HCT116 (cell line): ENCODE data around the gene GDPD5. TPM values are rescaled to one million over a fixed set of nuclear protein-coding genes. Genes with fewer than 3 reads are reported as not detected.

Source experiments
- ATAC-seq: fragments of 200-7000 bp; cut with Tn5 transposase; 2 replicates; pipeline ENCODE4 v1.9.1; 2020; ENCODE audit warnings: mild to moderate bottlenecking, moderate library complexity
- BruUV-seq: library from RNA; stranded (reverse); fragments of 400-500 nt; replicated peaks from 2 replicates; lab custom pipeline; 2021; lab: Mats Ljungman, UMichigan
- CTCF ChIA-PET: fragments of 300-600 bp; sonication (Branson Sonifier 250); formaldehyde crosslinking; loops from one replicate; lab custom pipeline; 2021; ENCODE audit warnings: antibody characterized with exemption; lab: Charles Lee
- POLR2A ChIA-PET: fragments of 300-600, 350-600 bp; sonication (Branson Sonifier 250); formaldehyde crosslinking; loops from one replicate; lab custom pipeline; 2021; ENCODE audit warnings: antibody characterized with exemption; lab: Charles Lee
- RAD21 ChIA-PET, 2 experiments: fragments of 300-600 bp; sonication (Branson Sonifier 250); formaldehyde crosslinking; loops; one replicate each; lab custom pipeline; 2023; ENCODE audit warnings: low total read pairs in 2 of 2; ENCODE audit not compliant: uncharacterized antibody in 2 of 2, unreplicated experiment in 2 of 2, low non-redundant PET in 1 of 2; lab: Charles Lee
- DNase-seq: peaks from one replicate; pipeline ENCODE4 v3.0.0-alpha.2; 2010; ENCODE audit warnings: low read depth, low spot score
- H2AFZ ChIP-seq: fragments of 200-600 bp; shearing (Covaris generic), sonication (generic); 2 replicates; pipeline ENCODE4 v1.6.1; 2017; ENCODE audit warnings: low read depth, mixed run types, mixed read lengths, antibody characterized with exemption, low read length; ENCODE audit not compliant: poor library complexity, severe bottlenecking
- H3K27ac ChIP-seq: 2 replicates; pipeline ENCODE4 v1.5.1; 2012; ENCODE audit warnings: low read depth, low read length
- H3K27me3 ChIP-seq: fragments of 200-600 bp; sonication (generic); 2 replicates; pipeline ENCODE4 v1.6.1; 2016; ENCODE audit warnings: mixed run types, low read length, mixed read lengths; ENCODE audit not compliant: insufficient read depth
- H3K36me3 ChIP-seq, 2 experiments: fragments of 200-500 bp in 1 of 2; fragments of 200-600 bp in 1 of 2; sonication (Bioruptor generic) in 1 of 2; sonication (generic) in 1 of 2; 2 replicates each; pipeline versions ENCODE4 v1.5.1 to v1.6.1; 2014 to 2016; ENCODE audit warnings: low read length in 2 of 2, inconsistent platforms in 1 of 2, mixed read lengths in 1 of 2, mixed run types in 1 of 2; ENCODE audit not compliant: insufficient read depth in 2 of 2, control insufficient read depth in 1 of 2
- H3K4me1 ChIP-seq, 2 experiments: fragments of 200-600 bp in 1 of 2; sonication (generic) in 1 of 2; 2 replicates each; pipeline versions ENCODE4 v1.5.1 to v1.6.1; 2012 to 2017; ENCODE audit warnings: low read length in 2 of 2, inconsistent platforms in 1 of 2, mild to moderate bottlenecking in 1 of 2, mixed read lengths in 1 of 2, mixed run types in 1 of 2, moderate library complexity in 1 of 2; ENCODE audit not compliant: insufficient read depth in 2 of 2, control insufficient read depth in 1 of 2
- H3K4me2 ChIP-seq: fragments of 200-600 bp; sonication (generic); 2 replicates; pipeline ENCODE4 v1.6.1; 2017; ENCODE audit warnings: mixed run types, low read length, mixed read lengths
- H3K4me3 ChIP-seq, 2 experiments: fragments of 200-600 bp in 1 of 2; sonication (generic) in 1 of 2; replicated peaks in 1 of 2; 2 replicates each; pipeline ENCODE4 v1.5.1; 2011 to 2016; ENCODE audit warnings: low read length in 2 of 2, control low read depth in 1 of 2, low read depth in 1 of 2, mild to moderate bottlenecking in 1 of 2, mixed read lengths in 1 of 2, mixed run types in 1 of 2
- H3K79me2 ChIP-seq: fragments of 200-600 bp; sonication (generic); 2 replicates; pipeline ENCODE4 v1.6.1; 2017; ENCODE audit warnings: mild to moderate bottlenecking, mixed run types, low read length, moderate library complexity, mixed read lengths; ENCODE audit not compliant: insufficient read depth
- H3K9ac ChIP-seq: fragments of 200-600 bp; sonication (generic); 2 replicates; pipeline ENCODE4 v1.6.1; 2016; ENCODE audit warnings: low read length, mixed read lengths
- H3K9me2 ChIP-seq: fragments of 200-600 bp; sonication (generic), shearing (Covaris generic); 2 replicates; pipeline ENCODE4 v1.6.1; 2017; ENCODE audit warnings: mixed run types, mild to moderate bottlenecking, moderate library complexity; ENCODE audit not compliant: insufficient read depth
- H3K9me3 ChIP-seq, 2 experiments: fragments of 200-500 bp in 1 of 2; fragments of 200-600 bp in 1 of 2; sonication (Bioruptor generic) in 1 of 2; sonication (generic) in 1 of 2; 2 replicates each; pipeline ENCODE4 v1.6.1; 2014 to 2017; ENCODE audit warnings: low read length in 2 of 2, mixed read lengths in 2 of 2, inconsistent platforms in 1 of 2, low read depth in 1 of 2, mild to moderate bottlenecking in 1 of 2, mixed run types in 1 of 2, moderate library complexity in 1 of 2; ENCODE audit not compliant: control insufficient read depth in 1 of 2, insufficient read depth in 1 of 2
- H4K20me1 ChIP-seq: fragments of 200-600 bp; sonication (generic), shearing (Covaris generic); 2 replicates; pipeline ENCODE4 v1.6.1; 2017; ENCODE audit warnings: mixed run types, mild to moderate bottlenecking, moderate library complexity; ENCODE audit not compliant: insufficient read depth
- EGR1 ChIP-seq: IDR thresholded peaks from 2 replicates; pipeline ENCODE4 v1.6.1; 2012; ENCODE audit warnings: low read depth
- RAD21 ChIP-seq: IDR thresholded peaks from 2 replicates; pipeline ENCODE4 v1.6.1; 2012; ENCODE audit warnings: low read depth, mild to moderate bottlenecking
- YY1 ChIP-seq: IDR thresholded peaks from 2 replicates; pipeline ENCODE4 v1.6.1; 2011; ENCODE audit warnings: low read length, low read depth, moderate library complexity, mild to moderate bottlenecking; ENCODE audit not compliant: insufficient replicate concordance; ENCODE audit errors: extremely low read depth
- ZBTB33 ChIP-seq: IDR thresholded peaks from 2 replicates; pipeline ENCODE4 v1.6.1; 2011; ENCODE audit warnings: mild to moderate bottlenecking, low read length, moderate library complexity; ENCODE audit not compliant: insufficient replicate concordance; ENCODE audit errors: extremely low read depth
- intact Hi-C: fragments of 100-400 bp; cut with micrococcal nuclease; formaldehyde crosslinking; loops from 2 replicates; pipeline ENCODE4 v1.10.0; 2022
- total RNA-seq: library from RNA; stranded (reverse); gene quantifications from one replicate; pipeline ENCODE4 v1.2.1, GENCODE V29; 2021; ENCODE audit not compliant: unreplicated experiment
- TF ChIP-seq, protein P1 (sequence below), 3 experiments: fragments of 200-600 bp in 1 of 3; sonication (generic) in 1 of 3; IDR thresholded peaks in 2 of 3; conservative IDR thresholded peaks in 1 of 3; 2 replicates each; pipeline ENCODE4 v1.5.1; 2012 to 2017; ENCODE audit warnings: low read depth in 2 of 3, low read length in 2 of 3, antibody characterized with exemption in 1 of 3, borderline replicate concordance in 1 of 3, control low read depth in 1 of 3, mild to moderate bottlenecking in 1 of 3, mixed read lengths in 1 of 3, mixed run types in 1 of 3, moderate library complexity in 1 of 3; ENCODE audit not compliant: insufficient read depth in 1 of 3

Gene GDPD5
- total RNA-seq, 1 experiment from 2014 or later = 27.5 TPM

- TF ChIP-seq ZBTB33 = no peak
Measured at GRCh38 chr11:75533896-75534258, 8.1 kb upstream of the GDPD5 start (continued).

DNA sequence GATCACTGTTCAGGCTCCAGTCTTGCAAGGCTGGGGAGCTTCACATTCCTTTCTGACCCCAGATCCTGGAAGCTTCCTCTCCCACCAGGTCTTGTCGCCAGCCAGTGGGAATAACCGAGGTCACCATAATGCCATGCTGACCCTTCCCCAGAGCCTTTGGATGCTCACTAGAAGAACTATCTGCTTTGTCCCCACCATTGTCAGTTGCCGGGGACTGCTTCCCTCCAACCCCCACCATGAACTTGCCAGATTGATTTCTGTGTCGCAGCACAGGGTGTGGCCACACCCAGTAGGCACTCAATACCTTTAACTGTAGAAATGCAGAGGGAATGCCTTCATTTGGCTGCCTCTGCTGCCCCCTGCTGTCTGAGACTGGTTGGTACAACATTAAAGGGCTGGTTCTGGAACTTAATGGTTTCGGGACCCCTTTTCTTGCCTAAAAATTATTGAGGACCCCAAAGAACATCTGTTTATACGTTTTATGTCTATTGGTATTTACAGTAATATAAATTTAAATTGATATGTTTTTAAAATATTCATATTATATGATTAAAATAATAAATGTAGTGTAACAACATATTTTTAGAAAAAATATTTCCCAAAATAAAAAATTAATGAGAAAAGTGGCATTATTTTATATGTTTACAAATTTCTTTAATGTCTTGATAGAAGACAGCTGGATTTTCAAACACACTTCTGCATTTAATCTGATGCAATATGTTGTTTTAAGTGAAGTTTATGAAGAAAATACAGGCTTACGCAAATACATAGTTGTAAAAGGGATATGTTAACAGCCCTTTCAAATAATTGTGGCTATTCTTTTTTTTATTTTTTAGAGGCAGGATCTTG, 6.7 kb upstream of the GDPD5 start:
- Histone ChIP-seq H3K9ac (peak overlapping the region; percentile 24), H4K20me1 (no peaks in the 10 kb centered on the region), H3K4me3 (peak overlapping the region in 1 of 2 experiments; percentile 35; a peak in 1 of 4 replicates), H3K27me3 (no peaks in the 10 kb centered on the region), H2AFZ (peak overlapping the region; percentile 65), H3K79me2 (no peaks in the 10 kb centered on the region), H3K4me2 (peak overlapping the region; percentile 71), H3K27ac (no peak overlapping the region; the same call in 1 of the 2 replicates), H3K4me1 (peaks cover 33 to 51% of the 10 kb centered on the region in 2 experiments), H3K9me3 (no peaks in the 10 kb centered on the region), H3K36me3 (no peaks in the 10 kb centered on the region), H3K9me2 (no peaks in the 10 kb centered on the region)
- ChIA-PET RAD21 (interaction anchor here (0.7 to 0.8 kb wide), 2 partner anchors 87 to 88 kb away, joined by 3 to 7 read pairs; no protein-coding TSS in a partner anchor), POLR2A (interaction anchor here (1.0 to 2.0 kb wide), 2 partner anchors 30 to 144 kb away, joined by 3 to 5 read pairs; no protein-coding TSS in a partner anchor), CTCF (interaction anchor here (0.7 to 4.5 kb wide), 12 partner anchors 10 to 143 kb away, joined by 3 to 36 read pairs (median 4); no protein-coding TSS in a partner anchor)
- ATAC-seq (peak; percentile 45), DNase-seq (peak; percentile 56)
- TF ChIP-seq, protein P1, sequence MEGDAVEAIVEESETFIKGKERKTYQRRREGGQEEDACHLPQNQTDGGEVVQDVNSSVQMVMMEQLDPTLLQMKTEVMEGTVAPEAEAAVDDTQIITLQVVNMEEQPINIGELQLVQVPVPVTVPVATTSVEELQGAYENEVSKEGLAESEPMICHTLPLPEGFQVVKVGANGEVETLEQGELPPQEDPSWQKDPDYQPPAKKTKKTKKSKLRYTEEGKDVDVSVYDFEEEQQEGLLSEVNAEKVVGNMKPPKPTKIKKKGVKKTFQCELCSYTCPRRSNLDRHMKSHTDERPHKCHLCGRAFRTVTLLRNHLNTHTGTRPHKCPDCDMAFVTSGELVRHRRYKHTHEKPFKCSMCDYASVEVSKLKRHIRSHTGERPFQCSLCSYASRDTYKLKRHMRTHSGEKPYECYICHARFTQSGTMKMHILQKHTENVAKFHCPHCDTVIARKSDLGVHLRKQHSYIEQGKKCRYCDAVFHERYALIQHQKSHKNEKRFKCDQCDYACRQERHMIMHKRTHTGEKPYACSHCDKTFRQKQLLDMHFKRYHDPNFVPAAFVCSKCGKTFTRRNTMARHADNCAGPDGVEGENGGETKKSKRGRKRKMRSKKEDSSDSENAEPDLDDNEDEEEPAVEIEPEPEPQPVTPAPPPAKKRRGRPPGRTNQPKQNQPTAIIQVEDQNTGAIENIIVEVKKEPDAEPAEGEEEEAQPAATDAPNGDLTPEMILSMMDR (IDR thresholded peaks at IDR 0.05 in 2 of 3, conservative IDR thresholded peaks at IDR 0.05 in 1 of 3; ENCODE audit: borderline replicate concordance in 1 of 3, insufficient read depth in 1 of 3, low read depth in 2 of 3, low read length in 2 of 3) = peak; percentile 82 to 96 (median 82)
- no peak for TF ChIP-seq EGR1
- TF ChIP-seq RAD21 = peak; percentile 99
- peak; percentile 45 for TF ChIP-seq YY1
- no peak for TF ChIP-seq ZBTB33
- BruUV-seq = no TSS peak
- intact Hi-C loops = loop anchor here (1.0 to 5.0 kb wide), 3 partner anchors 87 to 250 kb away; no protein-coding TSS in a partner anchor
